Loucy (cell line): ENCODE measurements around the gene LASP1.

Source experiments
- CTCF ChIP-seq: fragments of 200-600 bp; sonication (generic); conservative IDR thresholded peaks from 2 replicates; pipeline ENCODE4 v1.5.1; 2014; ENCODE audit warnings: mild to moderate bottlenecking, antibody characterized with exemption, low read length
- EZH2phosphoT487 ChIP-seq: fragments of 200-600 bp; IDR thresholded peaks from 2 replicates; pipeline ENCODE4 v1.6.1; 2018; ENCODE audit warnings: antibody characterized with exemption, mild to moderate bottlenecking, moderate library complexity, borderline replicate concordance

- TF ChIP-seq CTCF: no peak
- TF ChIP-seq EZH2phosphoT487: no peak
Measured at GRCh38 chr17:38958326-38958725, 88.5 kb downstream of the LASP1 start.
